Adipose tissue (tissue), 3 donors: Measurements from ENCODE around the gene VTI1A. TPM values are rescaled to one million over a fixed set of nuclear protein-coding genes. Genes with fewer than 3 reads are reported as not detected.
"Not testable (repeated sequence)": the region's sequence is repeated elsewhere in the genome, so short reads cannot be mapped to it uniquely, and the experiment has no call there.

ENCODE experiments used
- H3K27ac ChIP-seq: one replicate; pipeline ENCODE4 v1.5.1; 2013; ENCODE audit warnings: low read depth, low read length
- WGBS, 3 donors: extraction: QIAGEN DNeasy Blood & Tissue Kit; methylation state at CpG; one replicate each; pipeline ENCODE4 v1.1.7; 2013; 5-methylcytosine and 5-hydroxymethylcytosine counted together
- polyA plus RNA-seq, 3 donors: library from polyadenylated mRNA; stranded (reverse); fragments of 200-250 nt; gene quantifications; one replicate each; pipeline ENCODE4 v1.2.3, GENCODE V29; 2013
- donor health status: healthy with polysubstance abuse.
- donor health status: Bipolar disorder and iron deficiency.
- donor health status: healthy.

The VTI1A gene
- polyA plus RNA-seq = 10 to 100 TPM in 2 of 3 donors, 1 to 10 TPM in 1; 5.6 to 15.2 (median 13.5) TPM

- 0 to 1% (median 0%) methylated on average over 59 of the region's 59 CpGs for WGBS, 3 donors
- no peak within 1 kb of the TSS for H3K27ac ChIP-seq
Measured at GRCh38 chr10:112446855-112447619, at the start of gene VTI1A, which contains the start of gene ZDHHC6. VTI1A (plus strand) TSS chr10:112447215; CDS start chr10:112447374, 159 bp downstream. ZDHHC6 (minus strand) TSS chr10:112446914; CDS start chr10:112445436, 1,478 bp downstream.

- no peak overlapping the region for H3K27ac ChIP-seq
- WGBS, 3 donors = 83 to 97% (median 96%) methylated on average over 2 of the region's 2 CpGs
Measured at GRCh38 chr10:112397592-112397991, 49.4 kb upstream of the VTI1A start.

- 59 to 90% (median 85%) methylated on average over 2 of the region's 2 CpGs for WGBS, 3 donors
- no peak overlapping the region for H3K27ac ChIP-seq
Measured at GRCh38 chr10:112402917-112403316, 44.1 kb upstream of the VTI1A start.

- no peak overlapping the region for H3K27ac ChIP-seq
- 58 to 80% (median 75%) methylated on average over 3 of the region's 3 CpGs for WGBS, 3 donors
Measured at GRCh38 chr10:112404617-112405016, 42.4 kb upstream of the VTI1A start.

- not testable (repeated sequence) for H3K27ac ChIP-seq
- WGBS, 3 donors = 73 to 86% (median 77%) methylated on average over 2 of the region's 2 CpGs
Measured at GRCh38 chr10:112406806-112407205, 40.2 kb upstream of the VTI1A start.

- 68 to 100% (median 84%) methylated on average over 1 of the region's 1 CpG for whole genome bisulfite sequencing, 3 donors
- no peak overlapping the region for H3K27ac ChIP-seq
Measured at GRCh38 chr10:112407696-112408095, 39.3 kb upstream of the VTI1A start.

GRCh38 chr10:112409299-112409698, 37.7 kb upstream of the VTI1A start:
- H3K27ac ChIP-seq = no peak overlapping the region
- 55 to 88% (median 83%) methylated on average over 2 of the region's 2 CpGs for WGBS, 3 donors

- H3K27ac ChIP-seq = no peak overlapping the region
- 39 to 77% (median 75%) methylated on average over 4 of the region's 4 CpGs for WGBS, 3 donors
Measured at GRCh38 chr10:112409755-112410154, 37.3 kb upstream of the VTI1A start.

GRCh38 chr10:112412696-112413095, 34.3 kb upstream of the VTI1A start:
- 82 to 97% (median 95%) methylated on average over 2 of the region's 2 CpGs for WGBS, 3 donors
- no peak overlapping the region for H3K27ac ChIP-seq

GRCh38 chr10:112421731-112422130, 25.3 kb upstream of the VTI1A start:
- 89 to 98% (median 92%) methylated on average over 3 of the region's 3 CpGs for whole genome bisulfite sequencing, 3 donors
- peak overlapping the region; percentile 29 for H3K27ac ChIP-seq

- WGBS, 3 donors = 41 to 88% (median 78%) methylated on average over 2 of the region's 2 CpGs
- H3K27ac ChIP-seq = no peak overlapping the region
Measured at GRCh38 chr10:112424651-112425050, 22.4 kb upstream of the VTI1A start.

- whole genome bisulfite sequencing, 3 donors = 59 to 82% (median 61%) methylated on average over 2 of the region's 2 CpGs
- H3K27ac ChIP-seq = no peak overlapping the region
Measured at GRCh38 chr10:112426111-112426510, 20.9 kb upstream of the VTI1A start.

GRCh38 chr10:112429147-112429546, 17.9 kb upstream of the VTI1A start:
- no peak overlapping the region for H3K27ac ChIP-seq
- 57 to 78% (median 62%) methylated on average over 3 of the region's 3 CpGs for WGBS, 3 donors

- 78 to 86% (median 82%) methylated on average over 15 of the region's 15 CpGs for WGBS, 3 donors
- H3K27ac ChIP-seq = no peak overlapping the region
Measured at GRCh38 chr10:112429654-112430230, 17.3 kb upstream of the VTI1A start.

- no peak overlapping the region for H3K27ac ChIP-seq
- WGBS, 3 donors = 78 to 96% (median 94%) methylated on average over 2 of the region's 2 CpGs
Measured at GRCh38 chr10:112433136-112433535, 13.9 kb upstream of the VTI1A start.

GRCh38 chr10:112434988-112435619, 11.9 kb upstream of the VTI1A start:
- WGBS, 3 donors = 84 to 93% (median 92%) methylated on average over 2 of the region's 2 CpGs
- H3K27ac ChIP-seq = no peak overlapping the region

- WGBS, 3 donors = 93 to 95% (median 93%) methylated on average over 4 of the region's 4 CpGs
- no peak overlapping the region for H3K27ac ChIP-seq
Measured at GRCh38 chr10:112438356-112438755, 8.7 kb upstream of the VTI1A start.

- 71 to 75% (median 73%) methylated on average over 1 of the region's 1 CpG for WGBS, 3 donors
- H3K27ac ChIP-seq = no peak overlapping the region
Measured at GRCh38 chr10:112441520-112441919, 5.5 kb upstream of the VTI1A start.

- WGBS, 3 donors = 66 to 79% (median 78%) methylated on average over 3 of the region's 3 CpGs
Measured at GRCh38 chr10:112442063-112442462, 5.0 kb upstream of the VTI1A start.

More at GRCh38 chr10:112442063-112442462, 5.0 kb upstream of the VTI1A start:
- no peak overlapping the region for H3K27ac ChIP-seq
